Panc1 (cell line): ENCODE data around the gene ASAP2.

Experiments
- POLR2AphosphoS5 ChIP-seq: IDR thresholded peaks from 2 replicates; pipeline ENCODE4 v1.6.1; 2012; ENCODE audit warnings: mild to moderate bottlenecking, low read depth, low read length, moderate library complexity
- SIN3A ChIP-seq: IDR thresholded peaks from 2 replicates; pipeline ENCODE4 v1.6.1; 2012; ENCODE audit warnings: low read depth, mild to moderate bottlenecking, low read length, moderate library complexity, borderline replicate concordance; ENCODE audit not compliant: insufficient read depth
- TF ChIP-seq, protein P1 (sequence below): fragments of 450-650 bp; IDR thresholded peaks from 2 replicates; pipeline ENCODE4 v1.5.1; 2017; ENCODE audit warnings: mild to moderate bottlenecking
- TF ChIP-seq, protein P2 (sequence below), 2 experiments: IDR thresholded peaks; 2 replicates each; pipeline ENCODE4 v1.6.1; 2011 to 2012; ENCODE audit warnings: low read depth in 2 of 2, control low read depth in 1 of 2, low read length in 1 of 2, mild to moderate bottlenecking in 1 of 2, moderate library complexity in 1 of 2; ENCODE audit not compliant: insufficient read depth in 1 of 2

DNA sequence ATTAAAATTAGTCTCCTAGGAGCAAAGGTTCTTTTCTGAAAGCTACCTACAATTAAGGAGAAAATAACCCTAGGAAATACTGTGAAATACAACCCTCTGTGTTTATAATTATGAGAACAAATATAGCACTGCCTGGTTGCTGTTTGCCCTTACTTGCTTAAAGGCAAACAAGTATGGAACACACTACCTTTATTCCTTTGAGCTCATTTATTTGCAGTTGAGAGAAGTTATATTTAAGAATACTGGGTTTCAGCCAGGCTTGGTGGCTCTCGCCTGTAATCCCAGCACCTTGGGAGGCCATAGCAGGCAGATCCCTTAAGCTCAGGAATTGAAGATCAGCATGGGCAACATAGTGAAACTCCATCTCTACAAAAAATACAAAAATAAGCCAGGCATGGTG, 244.6 kb downstream of the ASAP2 start:
- TF ChIP-seq, protein P1, sequence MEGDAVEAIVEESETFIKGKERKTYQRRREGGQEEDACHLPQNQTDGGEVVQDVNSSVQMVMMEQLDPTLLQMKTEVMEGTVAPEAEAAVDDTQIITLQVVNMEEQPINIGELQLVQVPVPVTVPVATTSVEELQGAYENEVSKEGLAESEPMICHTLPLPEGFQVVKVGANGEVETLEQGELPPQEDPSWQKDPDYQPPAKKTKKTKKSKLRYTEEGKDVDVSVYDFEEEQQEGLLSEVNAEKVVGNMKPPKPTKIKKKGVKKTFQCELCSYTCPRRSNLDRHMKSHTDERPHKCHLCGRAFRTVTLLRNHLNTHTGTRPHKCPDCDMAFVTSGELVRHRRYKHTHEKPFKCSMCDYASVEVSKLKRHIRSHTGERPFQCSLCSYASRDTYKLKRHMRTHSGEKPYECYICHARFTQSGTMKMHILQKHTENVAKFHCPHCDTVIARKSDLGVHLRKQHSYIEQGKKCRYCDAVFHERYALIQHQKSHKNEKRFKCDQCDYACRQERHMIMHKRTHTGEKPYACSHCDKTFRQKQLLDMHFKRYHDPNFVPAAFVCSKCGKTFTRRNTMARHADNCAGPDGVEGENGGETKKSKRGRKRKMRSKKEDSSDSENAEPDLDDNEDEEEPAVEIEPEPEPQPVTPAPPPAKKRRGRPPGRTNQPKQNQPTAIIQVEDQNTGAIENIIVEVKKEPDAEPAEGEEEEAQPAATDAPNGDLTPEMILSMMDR = no peak
- TF ChIP-seq, protein P2, sequence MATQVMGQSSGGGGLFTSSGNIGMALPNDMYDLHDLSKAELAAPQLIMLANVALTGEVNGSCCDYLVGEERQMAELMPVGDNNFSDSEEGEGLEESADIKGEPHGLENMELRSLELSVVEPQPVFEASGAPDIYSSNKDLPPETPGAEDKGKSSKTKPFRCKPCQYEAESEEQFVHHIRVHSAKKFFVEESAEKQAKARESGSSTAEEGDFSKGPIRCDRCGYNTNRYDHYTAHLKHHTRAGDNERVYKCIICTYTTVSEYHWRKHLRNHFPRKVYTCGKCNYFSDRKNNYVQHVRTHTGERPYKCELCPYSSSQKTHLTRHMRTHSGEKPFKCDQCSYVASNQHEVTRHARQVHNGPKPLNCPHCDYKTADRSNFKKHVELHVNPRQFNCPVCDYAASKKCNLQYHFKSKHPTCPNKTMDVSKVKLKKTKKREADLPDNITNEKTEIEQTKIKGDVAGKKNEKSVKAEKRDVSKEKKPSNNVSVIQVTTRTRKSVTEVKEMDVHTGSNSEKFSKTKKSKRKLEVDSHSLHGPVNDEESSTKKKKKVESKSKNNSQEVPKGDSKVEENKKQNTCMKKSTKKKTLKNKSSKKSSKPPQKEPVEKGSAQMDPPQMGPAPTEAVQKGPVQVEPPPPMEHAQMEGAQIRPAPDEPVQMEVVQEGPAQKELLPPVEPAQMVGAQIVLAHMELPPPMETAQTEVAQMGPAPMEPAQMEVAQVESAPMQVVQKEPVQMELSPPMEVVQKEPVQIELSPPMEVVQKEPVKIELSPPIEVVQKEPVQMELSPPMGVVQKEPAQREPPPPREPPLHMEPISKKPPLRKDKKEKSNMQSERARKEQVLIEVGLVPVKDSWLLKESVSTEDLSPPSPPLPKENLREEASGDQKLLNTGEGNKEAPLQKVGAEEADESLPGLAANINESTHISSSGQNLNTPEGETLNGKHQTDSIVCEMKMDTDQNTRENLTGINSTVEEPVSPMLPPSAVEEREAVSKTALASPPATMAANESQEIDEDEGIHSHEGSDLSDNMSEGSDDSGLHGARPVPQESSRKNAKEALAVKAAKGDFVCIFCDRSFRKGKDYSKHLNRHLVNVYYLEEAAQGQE (IDR thresholded peaks at IDR 0.05; ENCODE audit: insufficient read depth in 1 of 2, low read depth in 2 of 2, low read length in 1 of 2) = no peak
- TF ChIP-seq POLR2AphosphoS5 = no peak
- TF ChIP-seq SIN3A = no peak
